Measurements from ENCODE around the gene CAST.
"Not testable (repeated sequence)": the region's sequence is repeated elsewhere in the genome, so short reads cannot be mapped to it uniquely, and the experiment has no call there.

CAST gene

DNA sequence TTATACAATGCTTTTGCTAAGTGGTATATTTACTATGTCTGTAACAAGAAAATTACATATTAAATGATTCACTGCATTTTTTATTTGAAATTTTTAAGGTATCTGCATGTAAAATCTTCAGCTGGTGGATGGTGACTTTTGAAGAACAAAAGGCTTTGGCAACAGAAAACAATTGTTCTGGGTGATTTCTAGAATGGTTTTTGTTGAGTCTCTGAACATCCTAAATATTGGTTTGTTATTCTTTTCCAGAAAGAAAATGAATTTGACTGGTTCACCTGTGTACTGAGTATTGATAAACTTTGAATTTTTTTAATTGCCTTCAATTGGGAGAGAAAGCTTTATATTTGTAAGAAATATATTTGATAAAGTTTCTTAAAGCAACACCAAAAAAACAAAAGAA is 110.4 kb downstream of the CAST start:
- no peak for DNase-seq (ENCODE audit: low read depth in 2 of 2, low spot score in 1 of 2)

DNA sequence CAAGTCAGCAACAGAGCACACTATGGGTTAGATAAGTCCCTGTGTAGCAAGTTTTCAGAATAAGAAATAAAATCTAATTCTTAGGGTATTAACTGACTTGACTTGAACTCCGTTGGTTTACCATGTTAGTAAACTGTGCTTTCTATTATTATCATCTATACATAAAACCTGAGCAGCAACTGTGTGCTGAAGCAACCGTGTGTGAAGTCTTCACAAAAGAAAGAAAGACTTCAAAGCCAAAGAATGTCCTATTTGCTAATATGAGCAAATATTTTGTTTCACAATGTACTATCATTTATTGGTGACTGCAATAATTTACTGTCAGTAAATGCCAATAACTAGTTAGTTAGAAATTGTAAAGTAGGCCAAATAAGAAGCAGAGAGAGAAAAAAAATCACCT is 112.9 kb downstream of the CAST start:
- no peak for DNase-seq (ENCODE audit: low read depth in 2 of 2, low spot score in 1 of 2)

DNA sequence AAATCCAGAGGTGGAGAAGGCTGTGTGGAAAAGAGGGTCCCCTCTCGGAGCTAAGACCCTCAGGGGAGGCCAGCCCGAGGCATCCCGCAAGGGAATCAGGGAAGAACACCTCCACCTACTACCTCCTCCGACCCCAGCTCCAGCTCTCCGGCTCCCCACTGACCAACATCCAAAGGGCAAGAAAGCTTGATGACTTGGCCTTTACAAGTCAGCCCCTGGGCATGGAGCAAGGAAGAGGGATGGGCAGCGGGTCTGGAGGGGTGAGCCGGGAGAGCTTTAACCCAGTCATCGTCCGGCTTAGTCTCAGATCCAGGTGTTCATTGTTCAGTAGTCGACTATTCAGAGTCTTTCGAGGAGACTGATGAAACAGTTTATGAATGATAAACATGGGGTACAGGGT is 113.5 kb downstream of the CAST start:
- no peak for DNase-seq (ENCODE audit: low read depth in 2 of 2, low spot score in 1 of 2)

DNA sequence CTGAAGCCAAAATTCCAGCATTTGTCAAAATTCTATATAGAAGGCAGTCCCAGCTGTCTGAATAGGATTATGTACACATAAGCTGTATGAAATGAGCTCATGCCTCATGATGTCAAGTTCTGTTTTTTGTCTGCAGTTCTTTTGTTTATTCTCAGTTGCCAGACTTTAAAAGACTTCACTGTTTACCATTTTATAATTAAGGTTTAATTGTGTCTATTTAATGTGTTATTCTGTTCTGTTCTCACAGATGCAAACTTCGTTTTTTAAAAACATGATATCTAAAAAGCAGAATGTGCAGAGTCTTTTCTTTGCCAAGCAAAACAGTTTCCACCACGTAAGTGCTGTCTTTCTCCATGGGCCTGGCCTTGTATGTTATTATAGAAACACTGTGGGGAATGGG is 114.4 kb downstream of the CAST start:
- DNase-seq (ENCODE audit: low read depth in 2 of 2, low spot score in 1 of 2): no peak

DNA sequence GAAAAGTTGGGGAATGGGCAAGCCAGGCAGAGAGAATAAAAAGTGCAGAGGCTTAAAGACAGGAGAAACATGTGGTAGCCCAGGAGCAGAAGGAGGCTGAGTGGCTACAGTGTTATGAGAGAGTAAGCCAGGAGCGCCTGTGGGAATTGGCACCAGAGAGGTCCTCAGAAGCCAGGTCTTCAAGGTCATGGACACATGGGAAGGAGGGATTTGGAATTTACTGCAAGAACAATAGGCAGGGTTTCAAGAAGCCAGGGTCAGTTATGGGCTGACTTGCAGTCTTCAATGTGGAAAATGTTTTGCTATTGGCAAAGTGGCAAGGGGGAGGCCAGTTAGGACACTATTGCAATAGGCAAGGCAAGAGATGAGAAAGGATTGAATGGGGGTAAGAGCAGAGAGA is 116.2 kb downstream of the CAST start:
- no peak for DNase-seq (ENCODE audit: low read depth in 2 of 2, low spot score in 1 of 2)

DNA sequence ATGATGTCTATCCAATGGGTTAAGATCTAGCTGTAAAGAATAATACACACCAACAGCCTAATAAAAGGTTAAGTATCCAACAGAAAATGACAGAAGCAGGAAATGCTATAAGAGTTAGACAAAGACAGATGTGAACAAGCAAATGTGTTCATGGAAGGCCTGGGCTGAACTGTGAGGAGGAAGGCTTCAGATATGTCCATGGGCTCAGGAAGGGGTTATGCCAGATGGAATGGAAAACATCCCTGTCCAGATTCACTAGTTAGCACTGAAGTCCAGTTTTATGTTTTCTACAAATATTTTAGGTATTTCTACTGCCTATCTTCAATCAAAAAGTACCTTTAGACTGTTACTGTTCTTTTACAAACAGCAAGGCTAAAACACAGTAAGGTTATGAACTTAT is 118.5 kb downstream of the CAST start:
- DNase-seq (ENCODE audit: low read depth in 2 of 2, low spot score in 1 of 2): no peak

DNA sequence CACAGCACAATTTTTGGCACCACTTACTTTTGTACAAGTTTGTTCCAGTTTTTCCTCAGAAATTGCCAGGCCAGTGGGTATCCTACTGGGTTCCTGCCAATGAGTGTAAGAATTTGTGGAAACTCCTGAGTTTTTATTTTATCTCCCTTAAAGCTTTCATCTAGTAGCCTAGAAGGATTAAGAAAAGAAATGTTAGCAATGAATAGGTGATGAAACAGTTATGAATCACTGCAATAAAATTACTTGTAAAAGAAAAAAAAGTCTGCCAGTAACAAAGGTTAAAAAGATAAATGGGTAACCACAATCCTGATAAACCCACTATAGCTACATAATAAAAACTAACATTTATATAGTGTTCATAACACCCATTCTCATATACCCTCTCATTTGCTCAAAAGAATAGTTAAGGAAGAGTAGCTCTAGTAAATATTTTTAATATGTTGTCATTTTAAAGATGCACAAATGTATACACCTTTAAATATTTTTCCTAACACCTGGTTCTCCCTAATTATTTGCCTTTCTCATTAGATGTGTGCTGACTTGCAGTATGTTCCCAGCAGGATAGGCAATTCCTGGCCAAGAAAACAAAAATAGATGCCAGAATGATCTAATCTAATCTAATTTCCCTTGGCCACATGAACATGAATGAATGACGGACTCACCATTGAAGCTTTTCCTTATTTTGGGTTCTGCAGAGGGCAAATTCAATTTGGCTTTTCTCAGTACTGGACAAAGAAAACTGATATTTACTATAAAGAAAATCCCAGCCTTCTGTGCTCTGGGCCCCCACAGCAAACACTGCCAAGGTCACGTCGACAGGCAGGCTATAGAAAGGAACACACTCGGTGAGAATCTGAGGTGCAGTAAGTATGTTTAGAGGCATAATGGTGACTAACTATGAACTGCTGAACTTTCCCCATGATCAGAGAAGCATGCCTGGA is 119.1 kb downstream of the CAST start:
- no peak for DNase-seq (ENCODE audit: low read depth in 2 of 2, low spot score in 1 of 2)

DNA sequence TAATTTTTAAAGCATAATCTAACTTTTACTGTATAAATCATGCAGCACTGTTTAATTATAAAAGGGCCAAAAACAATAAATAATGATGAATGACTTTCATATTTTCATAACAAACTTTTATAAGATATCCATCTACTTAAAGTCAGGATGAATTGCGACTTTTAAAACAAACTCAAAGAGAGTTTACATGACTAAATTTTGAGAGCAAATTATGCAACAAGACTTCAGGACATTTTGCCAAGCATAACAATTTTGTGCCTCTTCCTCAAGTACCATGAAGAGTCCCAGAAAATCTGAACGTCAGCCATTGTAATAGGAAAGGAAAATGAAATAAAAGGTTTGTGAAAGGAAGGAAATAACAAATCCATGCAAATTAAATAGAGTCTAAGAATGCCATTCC is 121.2 kb downstream of the CAST start:
- no peak for DNase-seq (ENCODE audit: low read depth in 2 of 2, low spot score in 1 of 2)

DNA sequence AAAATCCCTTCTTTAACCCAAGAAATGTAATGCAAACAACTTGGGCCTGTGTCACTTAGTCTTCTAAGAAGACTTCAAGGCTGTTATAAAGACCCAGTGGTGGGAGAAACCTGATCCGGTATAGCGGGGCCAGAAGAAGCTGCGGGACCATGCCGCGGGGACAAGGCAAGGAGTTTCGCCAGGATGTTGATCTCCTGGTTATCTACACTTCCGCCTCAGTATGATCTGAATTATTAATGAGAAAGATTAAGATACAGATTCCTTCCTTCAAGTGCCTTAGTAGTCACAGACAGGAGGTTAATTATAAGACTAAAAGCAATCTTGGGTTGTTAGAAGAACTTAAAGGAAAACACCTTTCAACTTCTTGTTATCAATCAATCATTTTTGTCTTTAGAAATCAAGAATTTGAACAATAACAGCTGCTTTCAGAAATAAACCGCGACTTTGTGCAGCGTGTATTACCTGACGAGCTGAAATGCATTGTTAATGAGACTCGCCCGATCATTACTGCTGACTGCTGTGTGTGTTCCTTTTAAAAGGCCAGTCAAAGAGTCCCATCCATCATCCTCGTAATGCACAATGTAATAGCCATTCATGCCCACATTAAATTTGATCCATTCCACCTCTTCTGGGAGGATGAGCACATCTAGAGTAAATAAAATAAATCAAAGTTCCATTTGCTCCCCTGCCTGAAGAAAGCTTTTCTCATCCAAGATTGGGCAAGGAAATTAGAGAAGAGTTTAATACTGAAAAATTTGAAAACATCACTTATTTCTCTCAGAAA is 123.3 kb downstream of the CAST start:
- no peak for DNase-seq (ENCODE audit: low read depth in 2 of 2, low spot score in 1 of 2)

DNA sequence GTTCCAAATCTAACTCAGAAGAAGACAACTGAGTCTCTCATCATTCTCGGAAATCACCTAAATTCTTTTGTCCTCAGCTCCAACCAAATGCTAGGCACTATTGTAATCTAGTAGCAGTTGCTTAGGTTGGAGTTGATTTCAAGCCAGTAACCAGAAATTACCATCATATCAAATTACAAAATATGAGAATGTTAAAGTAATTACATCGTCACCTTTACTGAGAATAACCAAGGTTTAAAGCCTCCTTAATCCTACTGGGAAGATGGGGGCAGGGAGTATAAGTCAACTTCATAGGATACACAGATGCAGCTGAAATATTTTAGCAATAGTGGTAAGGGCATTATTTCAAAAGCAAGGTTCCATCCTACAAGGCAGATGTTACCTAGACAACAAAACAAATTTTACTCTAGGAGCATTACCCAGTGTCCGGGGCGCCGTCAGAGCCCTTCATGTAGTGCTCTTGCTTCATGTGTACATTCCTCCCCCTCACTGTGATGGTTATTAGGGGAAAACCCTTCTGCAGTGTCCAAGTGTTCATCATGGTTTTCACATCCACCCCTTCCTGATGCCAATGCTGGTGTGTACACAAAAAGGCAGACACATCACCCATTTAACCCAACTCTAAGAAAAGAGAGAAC is 126.1 kb downstream of the CAST start:
- DNase-seq (ENCODE audit: low read depth in 2 of 2, low spot score in 1 of 2): no peak

DNA sequence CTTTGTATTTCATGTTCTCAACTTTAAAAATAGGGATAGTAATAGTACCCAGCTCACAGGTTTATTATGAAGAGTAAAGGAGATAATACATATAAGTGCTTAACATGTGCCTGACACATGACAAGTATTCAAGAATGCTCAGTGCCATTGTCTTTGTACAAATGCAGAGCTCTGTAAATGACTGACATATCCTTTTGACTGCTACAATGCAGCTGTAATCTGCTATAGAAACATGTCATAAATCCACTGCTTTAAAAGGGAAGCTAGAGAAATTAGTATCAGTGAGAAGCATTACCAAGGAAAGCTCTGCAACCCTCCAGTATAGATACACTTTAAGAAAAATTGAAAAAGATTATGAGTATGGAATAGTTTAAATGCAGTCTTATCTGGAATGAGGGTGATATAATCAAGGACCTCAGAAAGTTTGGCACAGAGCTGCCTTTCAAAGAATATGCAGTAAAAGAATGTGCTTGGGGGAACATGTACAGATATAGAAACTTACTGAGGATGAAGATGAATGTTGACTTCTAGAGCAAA is 127.7 kb downstream of the CAST start:
- DNase-seq (ENCODE audit: low read depth in 2 of 2, low spot score in 1 of 2): no peak

DNA sequence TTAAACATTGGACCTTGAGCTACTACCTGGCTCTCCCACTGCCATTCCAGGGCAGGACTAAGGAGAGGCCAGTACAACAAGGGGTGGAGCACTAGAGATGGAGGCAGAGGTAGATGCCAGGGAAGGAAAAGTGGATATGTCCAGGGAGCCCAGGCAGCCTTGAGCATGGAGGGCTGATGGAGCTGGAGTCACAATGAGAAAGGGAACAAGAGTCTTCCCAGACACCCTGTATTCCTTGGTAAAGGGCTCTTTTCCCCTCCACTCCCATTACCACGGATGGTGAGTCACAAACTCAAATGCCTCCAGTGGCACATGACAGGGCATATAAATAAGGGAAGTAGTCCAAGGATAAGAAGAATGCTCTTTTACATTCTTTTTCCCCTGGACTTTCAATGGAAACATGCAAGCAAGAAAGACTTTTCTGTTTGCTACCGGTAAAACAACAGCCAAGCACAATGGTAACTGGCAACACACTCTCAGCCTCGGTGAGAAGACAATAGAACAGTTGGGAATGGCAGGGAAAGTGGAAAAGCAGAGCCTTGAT is 128.9 kb downstream of the CAST start:
- DNase-seq (ENCODE audit: low read depth in 2 of 2, low spot score in 1 of 2): no peak

DNA sequence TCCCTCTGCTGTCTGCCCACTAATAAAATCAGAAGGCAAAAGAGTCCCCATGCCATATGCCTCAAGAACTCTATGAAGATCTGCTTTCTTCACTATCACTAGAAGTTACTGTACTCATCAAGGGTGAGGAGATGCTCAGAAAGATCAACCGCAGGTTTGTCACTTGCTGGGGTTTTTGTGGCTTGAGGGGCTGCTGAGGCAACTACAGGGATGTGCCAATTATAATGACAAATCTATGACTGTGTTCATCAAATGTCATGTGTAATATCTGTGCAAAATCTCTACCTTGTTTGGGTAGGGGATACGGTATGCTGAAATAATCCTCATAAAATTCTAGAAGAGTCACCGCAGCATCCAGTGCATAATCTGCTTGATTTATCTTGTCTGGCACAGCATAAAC is 132.6 kb downstream of the CAST start:
- DNase-seq (ENCODE audit: low read depth in 2 of 2, low spot score in 1 of 2): peak in 1 of 2 donors; percentile 44

DNA sequence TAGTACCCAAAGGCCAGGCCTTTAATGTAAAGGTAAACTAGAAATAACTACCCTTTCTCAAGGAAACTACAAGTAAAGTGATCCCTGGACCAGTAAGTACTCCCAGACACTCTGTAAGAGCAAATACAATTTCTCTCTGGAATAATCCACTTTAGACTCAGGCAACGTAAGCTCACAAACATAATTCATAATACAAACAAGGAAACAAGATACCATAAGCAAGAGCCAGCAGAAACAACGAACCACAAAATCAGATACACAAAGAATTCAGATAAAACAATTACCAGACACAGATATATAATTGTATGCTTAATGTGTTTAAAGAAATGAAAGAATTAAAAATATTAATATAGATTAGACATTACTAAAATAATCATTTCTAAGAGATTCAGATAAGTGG is 133.4 kb downstream of the CAST start:
- no peak for DNase-seq (ENCODE audit: low read depth in 2 of 2, low spot score in 1 of 2)

DNA sequence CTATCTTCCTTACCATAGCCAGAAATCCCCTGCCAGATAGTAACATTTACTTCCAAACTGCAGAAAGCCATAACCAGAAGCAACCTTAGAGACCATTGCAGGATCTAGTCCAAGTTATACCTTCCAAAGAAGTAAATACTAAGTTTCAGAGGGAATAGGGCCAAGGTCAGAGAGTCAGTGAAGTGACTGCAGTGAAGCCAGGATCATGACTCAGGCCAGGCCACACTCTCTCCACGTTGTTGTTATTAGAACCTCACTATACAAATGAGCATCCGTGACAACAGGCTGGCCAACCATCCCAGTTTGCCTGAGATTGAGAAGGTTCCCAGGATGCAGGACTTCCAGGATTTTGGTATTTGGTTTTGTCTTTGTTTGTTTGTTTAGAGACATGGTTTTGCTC is 134.3 kb downstream of the CAST start:
- DNase-seq (ENCODE audit: low read depth in 2 of 2, low spot score in 1 of 2): no peak

DNA sequence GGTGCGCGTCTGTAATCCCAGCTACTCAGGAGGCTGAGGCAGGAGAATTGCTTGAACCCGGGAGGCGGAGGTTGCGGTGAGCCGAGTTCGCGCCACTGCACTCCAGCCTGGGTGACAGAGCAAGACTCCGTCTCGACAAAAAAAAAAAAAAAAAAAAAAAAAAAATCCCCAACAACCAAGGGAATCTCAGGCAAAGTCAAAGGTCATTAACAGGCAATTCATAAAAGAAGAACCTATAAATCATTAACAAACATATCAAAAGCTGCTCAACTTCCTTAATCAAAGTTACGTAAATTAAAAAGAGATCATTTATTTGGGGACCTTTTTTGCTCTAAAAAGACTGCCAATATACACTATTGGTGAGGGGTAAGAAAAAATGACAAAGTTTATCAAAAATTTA is 139.5 kb downstream of the CAST start:
- not testable (repeated sequence) for DNase-seq (ENCODE audit: low read depth in 2 of 2, low spot score in 1 of 2)

DNA sequence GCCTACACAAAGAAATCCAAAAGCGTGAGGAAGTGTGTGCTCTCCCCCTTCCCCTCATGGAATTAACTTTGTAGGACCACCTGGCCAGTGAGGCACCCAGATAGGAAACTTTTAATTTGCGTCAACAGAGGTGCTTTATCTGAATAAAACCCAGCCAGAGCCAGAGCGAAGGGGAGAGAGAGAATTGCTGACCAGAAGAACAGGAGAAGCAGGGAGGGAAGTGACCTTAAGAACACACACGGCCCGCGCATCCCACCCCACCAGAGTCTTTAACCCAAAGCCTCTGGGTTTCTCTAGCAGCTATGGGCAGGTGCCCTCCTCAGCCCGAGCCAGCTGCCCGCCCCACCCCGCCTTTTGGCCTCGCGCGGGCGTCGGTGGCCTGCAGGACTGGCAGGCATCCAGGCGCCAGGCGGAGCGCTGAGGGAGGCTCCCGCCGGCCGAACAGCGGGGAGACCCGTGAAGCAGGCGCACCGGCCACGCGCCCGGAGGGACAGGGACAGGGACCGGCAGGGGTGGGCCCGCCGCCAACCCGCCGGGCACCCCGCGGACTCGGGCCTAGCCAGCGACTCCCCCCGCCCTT is 145.0 kb downstream of the CAST start:
- no peak for DNase-seq (ENCODE audit: low read depth in 2 of 2, low spot score in 1 of 2)

DNA sequence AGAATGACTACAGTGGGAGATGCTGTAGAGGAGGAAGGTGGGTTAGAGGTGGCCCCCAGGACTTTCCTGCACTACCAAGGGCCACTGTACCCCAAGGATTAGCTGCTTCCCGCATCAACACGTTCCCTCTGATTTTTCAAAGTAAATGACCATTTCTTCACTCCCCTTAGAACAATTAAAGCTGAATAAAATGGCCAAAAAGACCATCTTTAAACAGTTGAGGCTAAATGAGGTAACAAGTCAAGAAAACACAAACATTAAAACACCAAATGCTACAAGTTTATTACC is 146.3 kb downstream of the CAST start:
- DNase-seq (ENCODE audit: low read depth in 2 of 2, low spot score in 1 of 2): no peak

DNA sequence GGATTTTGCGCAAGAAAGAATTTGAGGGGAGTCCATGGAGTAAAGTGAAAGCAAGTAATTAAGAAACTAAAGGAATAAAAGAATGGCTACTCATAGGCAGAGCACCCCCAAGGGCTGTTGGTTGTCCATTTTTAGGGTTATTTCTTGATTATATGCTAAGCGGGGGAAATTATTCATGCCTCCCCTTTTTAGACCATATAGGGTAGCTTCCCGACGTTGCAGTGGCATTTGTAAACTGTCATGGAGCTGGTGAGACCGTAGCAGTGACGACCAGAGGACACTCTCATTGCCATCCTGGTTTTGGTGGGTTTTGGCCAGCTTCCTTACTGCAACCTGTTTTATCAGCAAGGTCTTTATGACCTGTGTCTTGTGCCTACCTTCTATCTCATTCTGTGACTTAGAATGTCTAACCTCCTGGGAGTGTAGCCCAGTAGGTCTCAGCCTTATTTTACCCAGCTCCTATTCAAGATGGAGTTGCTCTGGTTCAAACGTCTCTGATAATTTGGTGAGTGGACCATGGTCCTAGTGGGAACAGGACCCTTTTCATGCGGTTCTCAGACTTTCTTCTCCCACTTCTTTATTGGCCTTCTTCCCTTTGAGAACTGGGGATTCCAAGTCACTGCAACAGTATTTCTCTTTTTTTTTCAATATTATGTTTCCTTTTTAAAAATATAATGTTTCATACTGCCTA is 146.8 kb downstream of the CAST start:
- DNase-seq (ENCODE audit: low read depth in 2 of 2, low spot score in 1 of 2): no peak

DNA sequence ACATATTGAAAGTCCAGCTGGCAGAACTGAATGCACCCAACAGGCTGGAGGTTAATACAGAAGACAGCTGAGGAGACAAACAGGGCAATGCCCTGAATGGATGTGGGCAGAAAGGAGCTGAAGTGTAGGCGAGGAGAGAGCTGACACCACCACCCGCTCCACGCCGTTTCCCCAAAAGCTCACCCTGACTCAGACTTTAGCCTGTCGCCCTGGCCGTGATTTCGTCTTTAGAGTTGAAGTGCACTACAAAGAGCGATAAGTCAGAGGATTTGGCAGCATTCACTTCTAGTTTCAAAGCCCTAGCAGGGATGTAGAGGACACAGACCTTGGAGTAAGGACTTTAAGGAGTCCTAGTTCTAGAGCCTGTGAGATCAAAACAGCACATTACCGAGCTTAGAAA is 147.7 kb downstream of the CAST start:
- DNase-seq (ENCODE audit: low read depth in 2 of 2, low spot score in 1 of 2): peak in 1 of 2 donors; percentile 15

DNA sequence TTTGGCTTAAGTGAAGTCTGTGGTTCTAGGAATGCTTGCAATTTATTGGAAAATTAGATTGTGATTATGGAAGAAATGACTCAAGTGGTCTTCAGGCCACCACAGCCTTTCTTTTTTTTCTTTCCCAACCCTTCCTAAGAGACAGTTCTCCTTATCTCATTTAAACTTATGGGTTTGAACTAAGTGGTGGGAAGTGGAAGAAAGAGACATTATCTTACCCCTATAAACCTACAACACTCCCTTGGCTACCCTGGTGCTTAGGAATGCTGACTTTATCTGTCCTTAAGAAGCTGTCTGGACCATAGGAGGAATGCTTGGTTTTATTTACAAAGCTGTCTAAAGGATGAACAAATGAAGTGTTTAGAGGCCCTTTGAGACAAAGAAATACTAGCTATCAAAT is 150.7 kb downstream of the CAST start:
- DNase-seq (ENCODE audit: low read depth in 2 of 2, low spot score in 1 of 2): no peak
